ENCODE data around the gene GFI1B. TPM values are rescaled to one million over a fixed set of nuclear protein-coding genes. Genes with fewer than 3 reads are reported as not detected.

Gene GFI1B
- total and polyA plus RNA-seq, 12 donors = 0.03 to 0.78 (median 0.30) TPM; not detected in 8

GRCh38 chr9:133002147-133003070 is 23.9 kb downstream of the GFI1B start:
- Histone ChIP-seq H3K4me3 (no peak overlapping the region), H3K9me3 (replicated peaks in 1 of 3) (no peaks in the 10 kb centered on the region), H3K4me1 (replicated peaks in 1 of 2) (no peaks in the 10 kb centered on the region), H3K36me3 (replicated peaks in 1 of 2) (no peaks in the 10 kb centered on the region), H3K27me3 (peaks cover 15% of the 10 kb centered on the region), H3K27ac (no peak overlapping the region)
- intact Hi-C loops (cut with DNase I) = no loop called here
- TF ChIP-seq POLR2A (IDR thresholded peaks at IDR 0.05) = no peak
- TF ChIP-seq, protein P1, sequence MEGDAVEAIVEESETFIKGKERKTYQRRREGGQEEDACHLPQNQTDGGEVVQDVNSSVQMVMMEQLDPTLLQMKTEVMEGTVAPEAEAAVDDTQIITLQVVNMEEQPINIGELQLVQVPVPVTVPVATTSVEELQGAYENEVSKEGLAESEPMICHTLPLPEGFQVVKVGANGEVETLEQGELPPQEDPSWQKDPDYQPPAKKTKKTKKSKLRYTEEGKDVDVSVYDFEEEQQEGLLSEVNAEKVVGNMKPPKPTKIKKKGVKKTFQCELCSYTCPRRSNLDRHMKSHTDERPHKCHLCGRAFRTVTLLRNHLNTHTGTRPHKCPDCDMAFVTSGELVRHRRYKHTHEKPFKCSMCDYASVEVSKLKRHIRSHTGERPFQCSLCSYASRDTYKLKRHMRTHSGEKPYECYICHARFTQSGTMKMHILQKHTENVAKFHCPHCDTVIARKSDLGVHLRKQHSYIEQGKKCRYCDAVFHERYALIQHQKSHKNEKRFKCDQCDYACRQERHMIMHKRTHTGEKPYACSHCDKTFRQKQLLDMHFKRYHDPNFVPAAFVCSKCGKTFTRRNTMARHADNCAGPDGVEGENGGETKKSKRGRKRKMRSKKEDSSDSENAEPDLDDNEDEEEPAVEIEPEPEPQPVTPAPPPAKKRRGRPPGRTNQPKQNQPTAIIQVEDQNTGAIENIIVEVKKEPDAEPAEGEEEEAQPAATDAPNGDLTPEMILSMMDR (IDR thresholded peaks at IDR 0.05) = no peak
- 57 to 62% (median 59%) methylated on average over 7 to 13 of the region's 13 CpGs for WGBS, 4 donors
- DNase-seq = no peak

DNA sequence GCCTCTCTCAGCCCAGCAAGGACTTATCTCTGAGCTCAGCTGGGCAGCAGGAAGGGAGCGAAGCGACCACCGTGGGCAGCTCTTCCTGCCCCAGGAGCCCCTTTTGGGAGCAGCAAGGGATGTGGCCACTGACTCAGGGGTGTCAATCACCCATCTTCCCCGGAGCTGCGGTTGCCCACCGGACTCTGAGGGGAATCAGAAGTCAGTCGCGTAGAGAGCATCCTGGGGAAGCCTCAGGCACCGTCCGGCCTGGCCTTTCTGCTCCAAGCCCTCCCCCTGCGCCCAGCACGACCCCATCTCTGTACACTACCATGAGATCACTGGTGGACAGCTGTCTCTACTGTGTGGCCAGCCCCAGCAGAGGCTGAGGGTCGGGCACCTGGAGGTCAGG is 24.6 kb downstream of the GFI1B start:
- H3K27me3 ChIP-seq = peaks cover 15% of the 10 kb centered on the region
- TF ChIP-seq, protein P1 (IDR thresholded peaks at IDR 0.05) = no peak
- no peak for TF ChIP-seq POLR2A (IDR thresholded peaks at IDR 0.05)
- H3K9me3 ChIP-seq (replicated peaks in 1 of 3) = no peaks in the 10 kb centered on the region
- DNase-seq = no peak
- 47 to 76% (median 63%) methylated on average over 8 to 13 of the region's 13 CpGs for WGBS, 4 donors
- no peaks in the 10 kb centered on the region for H3K36me3 ChIP-seq (replicated peaks in 1 of 2)
- no peaks in the 10 kb centered on the region for H3K4me1 ChIP-seq (replicated peaks in 1 of 2)
- H3K27ac ChIP-seq = no peak overlapping the region
- intact Hi-C loops (cut with DNase I) = no loop called here
- no peak overlapping the region for H3K4me3 ChIP-seq

GRCh38 chr9:133003671-133004090 is 25.2 kb downstream of the GFI1B start:
- H3K27ac ChIP-seq = no peak overlapping the region
- H3K27me3 ChIP-seq = peaks cover 20% of the 10 kb centered on the region
- intact Hi-C loops (cut with DNase I) = no loop called here
- no peaks in the 10 kb centered on the region for H3K9me3 ChIP-seq (replicated peaks in 1 of 3)
- WGBS, 4 donors = 51 to 65% (median 57%) methylated on average over 3 to 9 of the region's 9 CpGs
- no peak for DNase-seq
- TF ChIP-seq, protein P1 (IDR thresholded peaks at IDR 0.05) = no peak
- no peak for TF ChIP-seq POLR2A (IDR thresholded peaks at IDR 0.05)
- H3K4me3 ChIP-seq = no peak overlapping the region
- H3K36me3 ChIP-seq (replicated peaks in 1 of 2) = no peaks in the 10 kb centered on the region
- H3K4me1 ChIP-seq (replicated peaks in 1 of 2) = no peaks in the 10 kb centered on the region

DNA sequence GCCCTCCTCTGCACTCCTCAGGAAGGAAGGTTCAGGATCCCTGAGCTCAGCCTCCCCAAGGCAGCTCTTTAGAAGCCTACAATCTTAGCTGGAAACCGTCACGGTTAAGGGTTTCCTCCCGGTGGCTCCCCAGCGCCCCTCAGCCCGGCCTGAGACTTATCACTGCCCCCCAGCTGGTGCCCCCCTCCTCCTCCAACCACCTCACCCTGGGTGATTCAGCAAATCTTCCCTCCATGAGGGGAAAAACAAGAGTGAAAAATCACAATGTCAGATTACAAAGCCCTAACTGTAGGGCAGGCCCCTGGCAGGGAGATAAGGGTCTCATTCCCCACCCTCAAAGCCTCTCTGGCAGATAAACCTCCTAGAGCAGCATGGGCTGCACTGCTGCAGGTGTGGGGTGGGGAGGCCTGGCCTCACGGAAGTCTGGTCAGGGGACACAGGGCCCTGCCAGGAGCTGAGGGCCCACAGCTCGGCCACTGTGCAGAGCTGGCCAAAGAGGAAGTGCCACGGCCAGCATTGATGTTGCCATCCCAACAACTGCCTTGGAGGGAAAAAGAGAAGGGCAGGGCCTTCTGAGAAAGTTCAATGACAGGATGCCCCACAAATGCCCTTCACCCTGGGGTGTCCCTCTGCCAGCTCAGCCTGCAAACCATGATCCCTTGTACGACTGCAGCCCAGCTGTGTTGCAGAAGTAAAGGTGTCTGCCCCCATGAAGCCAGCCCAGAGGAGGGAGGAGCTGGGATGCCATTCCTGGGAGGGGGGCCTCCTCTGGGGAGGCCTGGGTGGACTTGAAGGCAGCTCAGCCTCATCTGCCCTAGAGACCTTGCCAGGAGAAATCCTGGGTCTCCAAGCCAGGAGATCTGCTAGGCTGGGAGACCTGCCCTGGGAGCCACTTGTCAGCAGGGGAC is 25.9 kb downstream of the GFI1B start:
- H3K9me3 ChIP-seq (replicated peaks in 1 of 3) = no peaks in the 10 kb centered on the region
- no peak for DNase-seq
- peaks cover 20% of the 10 kb centered on the region for H3K27me3 ChIP-seq
- WGBS, 4 donors = 60 to 80% (median 69%) methylated on average over 9 of the region's 9 CpGs
- intact Hi-C loops (cut with DNase I) = no loop called here
- H3K4me3 ChIP-seq = no peak overlapping the region
- no peaks in the 10 kb centered on the region for H3K36me3 ChIP-seq (replicated peaks in 1 of 2)
- TF ChIP-seq, protein P1 (IDR thresholded peaks at IDR 0.05) = no peak
- TF ChIP-seq POLR2A (IDR thresholded peaks at IDR 0.05) = no peak
- no peaks in the 10 kb centered on the region for H3K4me1 ChIP-seq (replicated peaks in 1 of 2)
- H3K27ac ChIP-seq = no peak overlapping the region

All from adrenal gland (tissue), 12 donors.